Measurements from ENCODE around the gene FBLIM1. TPM values are rescaled to one million over a fixed set of nuclear protein-coding genes. Genes with fewer than 3 reads are reported as not detected.

FBLIM1 gene, protein sequence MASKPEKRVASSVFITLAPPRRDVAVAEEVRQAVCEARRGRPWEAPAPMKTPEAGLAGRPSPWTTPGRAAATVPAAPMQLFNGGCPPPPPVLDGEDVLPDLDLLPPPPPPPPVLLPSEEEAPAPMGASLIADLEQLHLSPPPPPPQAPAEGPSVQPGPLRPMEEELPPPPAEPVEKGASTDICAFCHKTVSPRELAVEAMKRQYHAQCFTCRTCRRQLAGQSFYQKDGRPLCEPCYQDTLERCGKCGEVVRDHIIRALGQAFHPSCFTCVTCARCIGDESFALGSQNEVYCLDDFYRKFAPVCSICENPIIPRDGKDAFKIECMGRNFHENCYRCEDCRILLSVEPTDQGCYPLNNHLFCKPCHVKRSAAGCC
- total RNA-seq (2021) (70.9 to 78.3 TPM (median 76.6 TPM) in 3 replicates), Bru-seq, nascent RNA (percentile 72 among the genes with signal in this experiment)
- long read RNA-seq, experiment 1, transcript FBLIM1-202 (9 exons, 3,695 nt), result major isoform, 117 of 339 reads
- long read RNA-seq, experiment 1, partial matches to known transcripts, result 20 of 339 reads
- long read RNA-seq, experiment 1, other reads (novel, unspliced or antisense), result 201 of 339 reads
- long read RNA-seq, experiment 2, transcript FBLIM1-202 (9 exons, 3,695 nt), result major isoform, 12 of 58 reads
- long read RNA-seq, experiment 2, partial matches to known transcripts, result 20 of 58 reads
- long read RNA-seq, experiment 2, other reads (novel, unspliced or antisense), result 22 of 58 reads
- long read RNA-seq, experiment 3, partial matches to known transcripts, result 1 of 4 reads
- long read RNA-seq, experiment 3, other reads (novel, unspliced or antisense), result 2 of 4 reads

- H3K27ac Mint-ChIP-seq, result peak within 1 kb of the TSS; percentile 83
- peak; percentile 80 for DNase-seq (ENCODE audit: low spot score)
- H3K4me3 Mint-ChIP-seq, result peak within 1 kb of the TSS; percentile 91
- H3K9me3 Mint-ChIP-seq, result 0 out of 2 replicates have a peak, but pooled peaks cover 3% of the 10 kb centered on the region
- peaks cover 46% of the 10 kb centered on the region for H3K4me1 Mint-ChIP-seq
- TF ChIP-seq SP1 (CRISPR knock-in tag; conservative IDR thresholded peaks at IDR 0.05), result 0 out of 2 replicates have a peak, but pooled peaks have one; percentile 13
- TF ChIP-seq, protein P1, sequence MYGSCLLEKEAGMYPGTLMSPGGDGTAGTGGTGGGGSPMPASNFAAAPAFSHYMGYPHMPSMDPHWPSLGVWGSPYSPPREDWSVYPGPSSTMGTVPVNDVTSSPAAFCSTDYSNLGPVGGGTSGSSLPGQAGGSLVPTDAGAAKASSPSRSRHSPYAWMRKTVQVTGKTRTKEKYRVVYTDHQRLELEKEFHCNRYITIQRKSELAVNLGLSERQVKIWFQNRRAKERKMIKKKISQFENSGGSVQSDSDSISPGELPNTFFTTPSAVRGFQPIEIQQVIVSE (CRISPR knock-in tag; IDR thresholded peaks at IDR 0.05; ENCODE audit: borderline replicate concordance), result no peak
- no peaks in the 10 kb centered on the region for H3K27me3 Mint-ChIP-seq (ENCODE audit: low read depth)
- ChIA-PET CTCF (interaction anchor here (1.0 to 5.2 kb wide), 6 partner anchors 17 to 155 kb away, joined by 3 to 51 read pairs (median 11); partner anchors contain the start of gene TMEM82), POLR2A (no interaction called here)
- peaks cover 5% of the 10 kb centered on the region for H3K36me3 Mint-ChIP-seq
- ATAC-seq, result peak; percentile 36
Measured at GRCh38 chr1:15758343-15758931, at the start of gene FBLIM1. Gene FBLIM1, plus strand, starts transcription at chr1:15758795. Its CDS starts 6,189 bp downstream, at chr1:15764984.

- TF ChIP-seq SP1 (CRISPR knock-in tag; conservative IDR thresholded peaks at IDR 0.05) (no peak), ZNF317 (CRISPR knock-in tag; IDR thresholded peaks at IDR 0.05; ENCODE audit: borderline replicate concordance, low read depth) (no peak), ZNF121 (CRISPR knock-in tag; IDR thresholded peaks at IDR 0.05) (no peak), AR (CRISPR knock-in tag; IDR thresholded peaks at IDR 0.05) (no peak), MXD4 (CRISPR knock-in tag; IDR thresholded peaks at IDR 0.05; ENCODE audit: borderline replicate concordance) (no peak), ARID4B (CRISPR knock-in tag; IDR thresholded peaks at IDR 0.05; ENCODE audit: borderline replicate concordance) (no peak), ELF4 (CRISPR knock-in tag; IDR thresholded peaks at IDR 0.05; ENCODE audit: low read depth) (no peak), IRF1 (CRISPR knock-in tag; IDR thresholded peaks at IDR 0.05) (no peak), SMAD4 (CRISPR knock-in tag; IDR thresholded peaks at IDR 0.05) (no peak), JUN (CRISPR knock-in tag; IDR thresholded peaks at IDR 0.05) (no peak)
- TF ChIP-seq, protein P2, sequence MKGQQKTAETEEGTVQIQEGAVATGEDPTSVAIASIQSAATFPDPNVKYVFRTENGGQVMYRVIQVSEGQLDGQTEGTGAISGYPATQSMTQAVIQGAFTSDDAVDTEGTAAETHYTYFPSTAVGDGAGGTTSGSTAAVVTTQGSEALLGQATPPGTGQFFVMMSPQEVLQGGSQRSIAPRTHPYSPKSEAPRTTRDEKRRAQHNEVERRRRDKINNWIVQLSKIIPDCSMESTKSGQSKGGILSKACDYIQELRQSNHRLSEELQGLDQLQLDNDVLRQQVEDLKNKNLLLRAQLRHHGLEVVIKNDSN (CRISPR knock-in tag; IDR thresholded peaks at IDR 0.05), result no peak
- TF ChIP-seq, protein P3, sequence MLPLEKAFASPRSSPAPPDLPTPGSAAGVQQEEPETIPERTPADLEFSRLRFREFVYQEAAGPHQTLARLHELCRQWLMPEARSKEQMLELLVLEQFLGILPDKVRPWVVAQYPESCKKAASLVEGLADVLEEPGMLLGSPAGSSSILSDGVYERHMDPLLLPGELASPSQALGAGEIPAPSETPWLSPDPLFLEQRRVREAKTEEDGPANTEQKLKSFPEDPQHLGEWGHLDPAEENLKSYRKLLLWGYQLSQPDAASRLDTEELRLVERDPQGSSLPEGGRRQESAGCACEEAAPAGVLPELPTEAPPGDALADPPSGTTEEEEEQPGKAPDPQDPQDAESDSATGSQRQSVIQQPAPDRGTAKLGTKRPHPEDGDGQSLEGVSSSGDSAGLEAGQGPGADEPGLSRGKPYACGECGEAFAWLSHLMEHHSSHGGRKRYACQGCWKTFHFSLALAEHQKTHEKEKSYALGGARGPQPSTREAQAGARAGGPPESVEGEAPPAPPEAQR (CRISPR knock-in tag; IDR thresholded peaks at IDR 0.05), result no peak
- TF ChIP-seq, protein P4, sequence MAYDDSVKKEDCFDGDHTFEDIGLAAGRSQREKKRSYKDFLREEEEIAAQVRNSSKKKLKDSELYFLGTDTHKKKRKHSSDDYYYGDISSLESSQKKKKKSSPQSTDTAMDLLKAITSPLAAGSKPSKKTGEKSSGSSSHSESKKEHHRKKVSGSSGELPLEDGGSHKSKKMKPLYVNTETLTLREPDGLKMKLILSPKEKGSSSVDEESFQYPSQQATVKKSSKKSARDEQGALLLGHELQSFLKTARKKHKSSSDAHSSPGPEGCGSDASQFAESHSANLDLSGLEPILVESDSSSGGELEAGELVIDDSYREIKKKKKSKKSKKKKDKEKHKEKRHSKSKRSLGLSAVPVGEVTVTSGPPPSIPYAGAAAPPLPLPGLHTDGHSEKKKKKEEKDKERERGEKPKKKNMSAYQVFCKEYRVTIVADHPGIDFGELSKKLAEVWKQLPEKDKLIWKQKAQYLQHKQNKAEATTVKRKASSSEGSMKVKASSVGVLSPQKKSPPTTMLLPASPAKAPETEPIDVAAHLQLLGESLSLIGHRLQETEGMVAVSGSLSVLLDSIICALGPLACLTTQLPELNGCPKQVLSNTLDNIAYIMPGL (CRISPR knock-in tag; IDR thresholded peaks at IDR 0.05), result no peak
- Mint-ChIP-seq H3K36me3 (no peaks in the 10 kb centered on the region), H3K27ac (no peak overlapping the region), H3K4me1 (no peaks in the 10 kb centered on the region), H3K4me3 (no peak overlapping the region), H3K27me3 (ENCODE audit: low read depth) (no peaks in the 10 kb centered on the region), H3K9me3 (no peaks in the 10 kb centered on the region)
- CTCF ChIA-PET, result interaction anchor here (2.0 kb wide), 1 partner anchor 30 kb away, joined by 5 read pairs; no protein-coding TSS in a partner anchor
- no peak for DNase-seq (ENCODE audit: low spot score)
- no peak for ATAC-seq
- POLR2A ChIA-PET, result no interaction called here
Measured at GRCh38 chr1:15709226-15709625, 49.4 kb upstream of the FBLIM1 start.

All from WTC11 (cell line).